ENCODE data around the gene DHRS11. TPM values are rescaled to one million over a fixed set of nuclear protein-coding genes. Genes with fewer than 3 reads are reported as not detected.

The DHRS11 gene
- polyA plus RNA-seq, 1 donor from 2014 or later, result 18.6 TPM

GRCh38 chr17:36599546-36600250, 8.0 kb downstream of the DHRS11 start:
- H2AFZ ChIP-seq (ENCODE audit: low read depth, low read length), result no peak overlapping the region
- no peaks in the 10 kb centered on the region for H3K27me3 ChIP-seq (ENCODE audit: insufficient read depth, low read depth, low read length)
- H3K9ac ChIP-seq (ENCODE audit: low read length), result no peak overlapping the region
- no peaks in the 10 kb centered on the region for H3K9me2 ChIP-seq (ENCODE audit: insufficient read depth, low read length)
- no peaks in the 10 kb centered on the region for H3F3A ChIP-seq (ENCODE audit: insufficient read depth, low read length, poor library complexity, severe bottlenecking)
- no peaks in the 10 kb centered on the region for H3K9me3 ChIP-seq (ENCODE audit: low read length)
- H4K20me1 ChIP-seq (ENCODE audit: insufficient read depth), result no peaks in the 10 kb centered on the region
- H3K4me2 ChIP-seq (ENCODE audit: low read length), result no peak overlapping the region
- H3K79me2 ChIP-seq (replicated peaks; ENCODE audit: insufficient read depth, low read length), result no peaks in the 10 kb centered on the region
- no peaks in the 10 kb centered on the region for H3K36me3 ChIP-seq (ENCODE audit: insufficient read depth, low read length)
- TF ChIP-seq SMC3 (conservative IDR thresholded peaks at IDR 0.05; ENCODE audit: poor library complexity) (no peak), CTCF (IDR thresholded peaks at IDR 0.05; ENCODE audit: poor library complexity, severe bottlenecking) (no peak), MXI1 (conservative IDR thresholded peaks at IDR 0.05; ENCODE audit: poor library complexity, severe bottlenecking) (no peak), REST (IDR thresholded peaks at IDR 0.05; ENCODE audit: borderline replicate concordance) (no peak), POLR2AphosphoS5 (IDR thresholded peaks at IDR 0.05) (no peak), TAF1 (IDR thresholded peaks at IDR 0.05; ENCODE audit: low read depth) (no peak), EZH2 (IDR thresholded peaks at IDR 0.05; ENCODE audit: borderline replicate concordance, insufficient read depth, low read length, poor library complexity, severe bottlenecking) (no peak), EP300 (conservative IDR thresholded peaks at IDR 0.05; ENCODE audit: poor library complexity, severe bottlenecking) (no peak), RAD21 (conservative IDR thresholded peaks at IDR 0.05) (no peak)
- no peak overlapping the region for H3K27ac ChIP-seq (ENCODE audit: low read length)
- H3K4me3 ChIP-seq (ENCODE audit: low read length), result no peak overlapping the region

- no peak overlapping the region for H3K4me2 ChIP-seq (ENCODE audit: low read length)
- no peak overlapping the region for H3K27ac ChIP-seq (ENCODE audit: low read length)
- TF ChIP-seq SMC3 (conservative IDR thresholded peaks at IDR 0.05; ENCODE audit: poor library complexity), result no peak
- no peak for TF ChIP-seq CTCF (IDR thresholded peaks at IDR 0.05; ENCODE audit: poor library complexity, severe bottlenecking)
- no peak for TF ChIP-seq REST (IDR thresholded peaks at IDR 0.05; ENCODE audit: borderline replicate concordance)
- TF ChIP-seq TAF1 (IDR thresholded peaks at IDR 0.05; ENCODE audit: low read depth), result no peak
- TF ChIP-seq EP300 (conservative IDR thresholded peaks at IDR 0.05; ENCODE audit: poor library complexity, severe bottlenecking), result no peak
- TF ChIP-seq RAD21 (conservative IDR thresholded peaks at IDR 0.05), result no peak
- TF ChIP-seq POLR2AphosphoS5 (IDR thresholded peaks at IDR 0.05), result no peak
- no peak for TF ChIP-seq EZH2 (IDR thresholded peaks at IDR 0.05; ENCODE audit: borderline replicate concordance, insufficient read depth, low read length, poor library complexity, severe bottlenecking)
- no peak overlapping the region for H2AFZ ChIP-seq (ENCODE audit: low read depth, low read length)
- H3K9me2 ChIP-seq (ENCODE audit: insufficient read depth, low read length), result no peaks in the 10 kb centered on the region
- H4K20me1 ChIP-seq (ENCODE audit: insufficient read depth), result no peaks in the 10 kb centered on the region
- H3F3A ChIP-seq (ENCODE audit: insufficient read depth, low read length, poor library complexity, severe bottlenecking), result no peaks in the 10 kb centered on the region
- H3K36me3 ChIP-seq (ENCODE audit: insufficient read depth, low read length), result no peaks in the 10 kb centered on the region
- no peaks in the 10 kb centered on the region for H3K79me2 ChIP-seq (replicated peaks; ENCODE audit: insufficient read depth, low read length)
- no peaks in the 10 kb centered on the region for H3K9me3 ChIP-seq (ENCODE audit: low read length)
- H3K4me3 ChIP-seq (ENCODE audit: low read length), result peak overlapping the region; percentile 85
- H3K27me3 ChIP-seq (ENCODE audit: insufficient read depth, low read depth, low read length), result no peaks in the 10 kb centered on the region
- H3K9ac ChIP-seq (ENCODE audit: low read length), result peak overlapping the region; percentile 54
Observed at GRCh38 chr17:36600465-36600864, 8.8 kb downstream of the DHRS11 start.
